GM23338 (cell line): ENCODE measurements around the gene GPR55. TPM values are rescaled to one million over a fixed set of nuclear protein-coding genes. Genes with fewer than 3 reads are reported as not detected.

ENCODE experiments used
- ATAC-seq: fragments of 200-7000 bp; cut with Tn5 transposase; 3 replicates; pipeline ENCODE4 v1.9.1; 2020
- DNase-seq: peaks from one replicate; pipeline ENCODE4 v3.0.0-alpha.2; 2015; ENCODE audit warnings: low spot score
- H2AFZ ChIP-seq: fragments of 200-600 bp; sonication (generic); 2 replicates; pipeline ENCODE4 v1.8.0; 2016; ENCODE audit warnings: antibody characterized with exemption, mild to moderate bottlenecking, moderate library complexity
- H3F3A ChIP-seq: fragments of 200-600 bp; sonication (generic); replicated peaks from 2 replicates; pipeline ENCODE4 v1.8.0; 2017; ENCODE audit warnings: antibody characterized with exemption, mixed run types, low read depth
- H3K27ac ChIP-seq: fragments of 200-600 bp; sonication (generic); 2 replicates; pipeline ENCODE4 v1.6.1; 2016; ENCODE audit warnings: low read depth
- H3K27me3 ChIP-seq: fragments of 200-600 bp; sonication (generic); 2 replicates; pipeline ENCODE4 v1.8.0; 2016; ENCODE audit warnings: mild to moderate bottlenecking, mixed run types, moderate library complexity; ENCODE audit not compliant: insufficient read depth
- H3K36me3 ChIP-seq: fragments of 200-600 bp; sonication (generic); 2 replicates; pipeline ENCODE4 v1.8.0; 2016; ENCODE audit warnings: mild to moderate bottlenecking; ENCODE audit not compliant: insufficient read depth
- H3K4me1 ChIP-seq: fragments of 200-600 bp; sonication (generic); 2 replicates; pipeline ENCODE4 v1.8.0; 2016; ENCODE audit warnings: mild to moderate bottlenecking, moderate library complexity; ENCODE audit not compliant: insufficient read depth
- H3K4me2 ChIP-seq: fragments of 200-600 bp; sonication (generic); 2 replicates; pipeline ENCODE4 v1.7.1; 2017; ENCODE audit warnings: mixed run types
- H3K4me3 ChIP-seq: fragments of 200-600 bp; sonication (generic); 2 replicates; pipeline ENCODE4 v1.6.1; 2016; ENCODE audit warnings: mixed run types
- H3K79me2 ChIP-seq: fragments of 200-600 bp; sonication (generic); replicated peaks from 2 replicates; pipeline ENCODE4 v1.8.0; 2017; ENCODE audit warnings: mild to moderate bottlenecking; ENCODE audit not compliant: insufficient read depth
- H3K9me2 ChIP-seq: fragments of 200-600 bp; sonication (generic); 2 replicates; pipeline ENCODE4 v1.8.0; 2017; ENCODE audit not compliant: insufficient read depth
- H4K20me1 ChIP-seq: fragments of 200-600 bp; sonication (generic); replicated peaks from 2 replicates; pipeline ENCODE4 v1.8.0; 2017; ENCODE audit warnings: mild to moderate bottlenecking; ENCODE audit not compliant: insufficient read depth
- H3K27ac Mint-ChIP-seq: 2 replicates; pipeline ENCODE4 v1.8.0; 2020; ENCODE audit warnings: inconsistent platforms, mild to moderate bottlenecking, moderate library complexity, mixed read lengths
- H3K27me3 Mint-ChIP-seq: 3 replicates; pipeline ENCODE4 v1.8.0; 2022; ENCODE audit warnings: low read depth, mild to moderate bottlenecking, moderate library complexity, mixed read lengths, inconsistent platforms; ENCODE audit not compliant: insufficient read depth, poor library complexity
- H3K36me3 Mint-ChIP-seq: 3 replicates; pipeline ENCODE4 v1.8.0; 2021; ENCODE audit warnings: low read depth, mild to moderate bottlenecking, inconsistent platforms, moderate library complexity, mixed read lengths
- H3K4me1 Mint-ChIP-seq: 3 replicates; pipeline ENCODE4 v1.8.0; 2020; ENCODE audit warnings: mild to moderate bottlenecking, inconsistent platforms, mixed read lengths
- H3K4me3 Mint-ChIP-seq: 3 replicates; pipeline ENCODE4 v1.8.0; 2021; ENCODE audit warnings: moderate library complexity, mild to moderate bottlenecking, inconsistent platforms, mixed read lengths
- H3K9me3 Mint-ChIP-seq: 3 replicates; pipeline ENCODE4 v1.8.0; 2020; ENCODE audit warnings: moderate library complexity, mild to moderate bottlenecking, inconsistent platforms, mixed read lengths
- CREB1 ChIP-seq: fragments of 250-450 bp; sonication (Bioruptor Pico); IDR thresholded peaks from 2 replicates; pipeline ENCODE4 v1.5.0; 2020; ENCODE audit warnings: low read depth, mild to moderate bottlenecking, moderate library complexity
- EZH2 ChIP-seq: fragments of 200-600 bp; sonication (generic); IDR thresholded peaks from one replicate; pipeline ENCODE4 v1.8.0; 2017; ENCODE audit warnings: antibody characterized with exemption, mild to moderate bottlenecking, low read depth; ENCODE audit not compliant: unreplicated experiment
- EZH2phosphoT487 ChIP-seq: fragments of 200-600 bp; sonication (generic); IDR thresholded peaks from one replicate; pipeline ENCODE4 v1.8.1; 2018; ENCODE audit warnings: antibody characterized with exemption; ENCODE audit not compliant: unreplicated experiment
- JUNB ChIP-seq: IDR thresholded peaks from one replicate; pipeline ENCODE4 v1.6.1; 2016; ENCODE audit warnings: antibody characterized with exemption; ENCODE audit not compliant: unreplicated experiment
- NANOG ChIP-seq: IDR thresholded peaks from 2 replicates; pipeline ENCODE4 v1.6.1; 2016; ENCODE audit warnings: antibody characterized with exemption, borderline replicate concordance
- POLR2AphosphoS5 ChIP-seq: IDR thresholded peaks from 2 replicates; pipeline ENCODE4 v1.6.1; 2016; ENCODE audit warnings: antibody characterized with exemption, low read depth
- STAT1 ChIP-seq: IDR thresholded peaks from one replicate; pipeline ENCODE4 v1.6.1; 2016; ENCODE audit warnings: antibody characterized with exemption; ENCODE audit not compliant: unreplicated experiment
- ZNF114 ChIP-seq: fragments of 250-450 bp; sonication (Bioruptor Pico); IDR thresholded peaks from 2 replicates; pipeline ENCODE4 v1.5.0; 2020; ENCODE audit warnings: mild to moderate bottlenecking, moderate library complexity
- ZNF331 ChIP-seq: fragments of 250-450 bp; sonication (Bioruptor Pico); IDR thresholded peaks from 2 replicates; pipeline ENCODE4 v1.5.0; 2020; ENCODE audit warnings: low read depth, mild to moderate bottlenecking, moderate library complexity
- polyA plus RNA-seq: library from polyadenylated mRNA; unstranded; fragments of >200 nt; fragmentation: Nextera tagmentation; extraction: Ambion mirVana; gene quantifications from 2 replicates; pipeline ENCODE4 v1.2.1, GENCODE V29; 2016
- total RNA-seq: library from RNA; depleted of rRNA; stranded (reverse); fragments of >200 nt; shearing (Covaris generic); gene quantifications from 2 replicates; pipeline ENCODE4 v1.2.3, GENCODE V29; 2014
- TF ChIP-seq, protein P1 (sequence below): IDR thresholded peaks from one replicate; pipeline ENCODE4 v1.6.1; 2018; ENCODE audit warnings: antibody characterized with exemption; ENCODE audit not compliant: unreplicated experiment
- TF ChIP-seq, protein P2 (sequence below), 2 experiments: fragments of 200-600 bp in 1 of 2; sonication (generic) in 1 of 2; conservative IDR thresholded peaks; 2 replicates each; pipeline versions ENCODE4 v1.5.1 to v1.6.1; 2016 to 2017; ENCODE audit warnings: antibody characterized with exemption in 2 of 2, low read depth in 2 of 2, mild to moderate bottlenecking in 2 of 2, moderate library complexity in 1 of 2
- TF ChIP-seq, protein P3 (sequence below): fragments of 250-450 bp; sonication (Bioruptor Pico); IDR thresholded peaks from 2 replicates; pipeline ENCODE4 v1.5.0; 2020; ENCODE audit warnings: mild to moderate bottlenecking, moderate library complexity
- TF ChIP-seq, protein P4 (sequence below): IDR thresholded peaks from 2 replicates; pipeline ENCODE4 v1.6.1; 2016; ENCODE audit warnings: antibody characterized with exemption

Gene GPR55
- total and polyA plus RNA-seq, 2 experiments from 2014 or later: not detected

DNA sequence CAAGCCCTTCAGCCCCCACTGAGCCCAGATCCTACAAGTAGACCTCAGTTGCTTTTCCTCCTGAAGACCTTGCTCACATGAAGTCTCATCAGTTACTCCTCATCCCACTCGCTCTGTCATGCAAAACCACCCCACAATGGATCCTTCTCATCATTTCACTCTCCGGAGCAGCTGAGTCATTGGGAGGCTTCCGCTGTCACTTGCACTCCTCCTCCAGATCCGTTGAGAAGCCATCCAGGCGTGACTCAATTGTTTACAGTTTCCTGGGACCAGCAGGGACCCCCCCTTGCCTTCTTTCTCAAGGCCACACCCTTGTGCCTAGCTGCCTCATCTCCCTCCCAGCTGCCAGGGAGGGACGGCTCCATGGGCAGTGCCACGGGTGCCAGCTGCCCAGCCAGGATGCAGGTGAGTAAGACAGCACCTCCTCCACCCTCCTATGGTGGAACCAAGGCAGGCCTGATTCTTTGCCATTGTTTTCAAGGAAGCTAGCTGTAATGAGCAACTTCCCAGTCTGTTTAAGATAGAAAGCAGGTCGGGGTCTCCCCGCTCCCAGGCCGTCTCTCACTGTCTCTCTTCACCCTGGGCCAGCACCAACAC is 16.3 kb downstream of the GPR55 start:
- H2AFZ ChIP-seq: no peak overlapping the region
- peaks cover 8% of the 10 kb centered on the region; the same call in 1 of the 2 replicates for H3K9me2 ChIP-seq
- H3F3A ChIP-seq: no peaks in the 10 kb centered on the region
- DNase-seq: no peak
- H3K27me3 Mint-ChIP-seq: peaks cover 25% of the 10 kb centered on the region
- H3K79me2 ChIP-seq: no peaks in the 10 kb centered on the region
- H3K4me3 ChIP-seq: no peak overlapping the region
- no peaks in the 10 kb centered on the region; the same call in 2 of the 3 replicates for H3K36me3 Mint-ChIP-seq
- H3K9me3 Mint-ChIP-seq: peaks cover 3% of the 10 kb centered on the region; the same call in 2 of the 3 replicates
- TF ChIP-seq, protein P1, sequence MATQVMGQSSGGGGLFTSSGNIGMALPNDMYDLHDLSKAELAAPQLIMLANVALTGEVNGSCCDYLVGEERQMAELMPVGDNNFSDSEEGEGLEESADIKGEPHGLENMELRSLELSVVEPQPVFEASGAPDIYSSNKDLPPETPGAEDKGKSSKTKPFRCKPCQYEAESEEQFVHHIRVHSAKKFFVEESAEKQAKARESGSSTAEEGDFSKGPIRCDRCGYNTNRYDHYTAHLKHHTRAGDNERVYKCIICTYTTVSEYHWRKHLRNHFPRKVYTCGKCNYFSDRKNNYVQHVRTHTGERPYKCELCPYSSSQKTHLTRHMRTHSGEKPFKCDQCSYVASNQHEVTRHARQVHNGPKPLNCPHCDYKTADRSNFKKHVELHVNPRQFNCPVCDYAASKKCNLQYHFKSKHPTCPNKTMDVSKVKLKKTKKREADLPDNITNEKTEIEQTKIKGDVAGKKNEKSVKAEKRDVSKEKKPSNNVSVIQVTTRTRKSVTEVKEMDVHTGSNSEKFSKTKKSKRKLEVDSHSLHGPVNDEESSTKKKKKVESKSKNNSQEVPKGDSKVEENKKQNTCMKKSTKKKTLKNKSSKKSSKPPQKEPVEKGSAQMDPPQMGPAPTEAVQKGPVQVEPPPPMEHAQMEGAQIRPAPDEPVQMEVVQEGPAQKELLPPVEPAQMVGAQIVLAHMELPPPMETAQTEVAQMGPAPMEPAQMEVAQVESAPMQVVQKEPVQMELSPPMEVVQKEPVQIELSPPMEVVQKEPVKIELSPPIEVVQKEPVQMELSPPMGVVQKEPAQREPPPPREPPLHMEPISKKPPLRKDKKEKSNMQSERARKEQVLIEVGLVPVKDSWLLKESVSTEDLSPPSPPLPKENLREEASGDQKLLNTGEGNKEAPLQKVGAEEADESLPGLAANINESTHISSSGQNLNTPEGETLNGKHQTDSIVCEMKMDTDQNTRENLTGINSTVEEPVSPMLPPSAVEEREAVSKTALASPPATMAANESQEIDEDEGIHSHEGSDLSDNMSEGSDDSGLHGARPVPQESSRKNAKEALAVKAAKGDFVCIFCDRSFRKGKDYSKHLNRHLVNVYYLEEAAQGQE: no peak
- no peak for TF ChIP-seq CREB1 (CRISPR knock-in tag)
- TF ChIP-seq, protein P2, sequence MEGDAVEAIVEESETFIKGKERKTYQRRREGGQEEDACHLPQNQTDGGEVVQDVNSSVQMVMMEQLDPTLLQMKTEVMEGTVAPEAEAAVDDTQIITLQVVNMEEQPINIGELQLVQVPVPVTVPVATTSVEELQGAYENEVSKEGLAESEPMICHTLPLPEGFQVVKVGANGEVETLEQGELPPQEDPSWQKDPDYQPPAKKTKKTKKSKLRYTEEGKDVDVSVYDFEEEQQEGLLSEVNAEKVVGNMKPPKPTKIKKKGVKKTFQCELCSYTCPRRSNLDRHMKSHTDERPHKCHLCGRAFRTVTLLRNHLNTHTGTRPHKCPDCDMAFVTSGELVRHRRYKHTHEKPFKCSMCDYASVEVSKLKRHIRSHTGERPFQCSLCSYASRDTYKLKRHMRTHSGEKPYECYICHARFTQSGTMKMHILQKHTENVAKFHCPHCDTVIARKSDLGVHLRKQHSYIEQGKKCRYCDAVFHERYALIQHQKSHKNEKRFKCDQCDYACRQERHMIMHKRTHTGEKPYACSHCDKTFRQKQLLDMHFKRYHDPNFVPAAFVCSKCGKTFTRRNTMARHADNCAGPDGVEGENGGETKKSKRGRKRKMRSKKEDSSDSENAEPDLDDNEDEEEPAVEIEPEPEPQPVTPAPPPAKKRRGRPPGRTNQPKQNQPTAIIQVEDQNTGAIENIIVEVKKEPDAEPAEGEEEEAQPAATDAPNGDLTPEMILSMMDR (conservative IDR thresholded peaks at IDR 0.05; ENCODE audit: low read depth in 2 of 2): no peak
- no peak for TF ChIP-seq NANOG
- TF ChIP-seq, protein P3, sequence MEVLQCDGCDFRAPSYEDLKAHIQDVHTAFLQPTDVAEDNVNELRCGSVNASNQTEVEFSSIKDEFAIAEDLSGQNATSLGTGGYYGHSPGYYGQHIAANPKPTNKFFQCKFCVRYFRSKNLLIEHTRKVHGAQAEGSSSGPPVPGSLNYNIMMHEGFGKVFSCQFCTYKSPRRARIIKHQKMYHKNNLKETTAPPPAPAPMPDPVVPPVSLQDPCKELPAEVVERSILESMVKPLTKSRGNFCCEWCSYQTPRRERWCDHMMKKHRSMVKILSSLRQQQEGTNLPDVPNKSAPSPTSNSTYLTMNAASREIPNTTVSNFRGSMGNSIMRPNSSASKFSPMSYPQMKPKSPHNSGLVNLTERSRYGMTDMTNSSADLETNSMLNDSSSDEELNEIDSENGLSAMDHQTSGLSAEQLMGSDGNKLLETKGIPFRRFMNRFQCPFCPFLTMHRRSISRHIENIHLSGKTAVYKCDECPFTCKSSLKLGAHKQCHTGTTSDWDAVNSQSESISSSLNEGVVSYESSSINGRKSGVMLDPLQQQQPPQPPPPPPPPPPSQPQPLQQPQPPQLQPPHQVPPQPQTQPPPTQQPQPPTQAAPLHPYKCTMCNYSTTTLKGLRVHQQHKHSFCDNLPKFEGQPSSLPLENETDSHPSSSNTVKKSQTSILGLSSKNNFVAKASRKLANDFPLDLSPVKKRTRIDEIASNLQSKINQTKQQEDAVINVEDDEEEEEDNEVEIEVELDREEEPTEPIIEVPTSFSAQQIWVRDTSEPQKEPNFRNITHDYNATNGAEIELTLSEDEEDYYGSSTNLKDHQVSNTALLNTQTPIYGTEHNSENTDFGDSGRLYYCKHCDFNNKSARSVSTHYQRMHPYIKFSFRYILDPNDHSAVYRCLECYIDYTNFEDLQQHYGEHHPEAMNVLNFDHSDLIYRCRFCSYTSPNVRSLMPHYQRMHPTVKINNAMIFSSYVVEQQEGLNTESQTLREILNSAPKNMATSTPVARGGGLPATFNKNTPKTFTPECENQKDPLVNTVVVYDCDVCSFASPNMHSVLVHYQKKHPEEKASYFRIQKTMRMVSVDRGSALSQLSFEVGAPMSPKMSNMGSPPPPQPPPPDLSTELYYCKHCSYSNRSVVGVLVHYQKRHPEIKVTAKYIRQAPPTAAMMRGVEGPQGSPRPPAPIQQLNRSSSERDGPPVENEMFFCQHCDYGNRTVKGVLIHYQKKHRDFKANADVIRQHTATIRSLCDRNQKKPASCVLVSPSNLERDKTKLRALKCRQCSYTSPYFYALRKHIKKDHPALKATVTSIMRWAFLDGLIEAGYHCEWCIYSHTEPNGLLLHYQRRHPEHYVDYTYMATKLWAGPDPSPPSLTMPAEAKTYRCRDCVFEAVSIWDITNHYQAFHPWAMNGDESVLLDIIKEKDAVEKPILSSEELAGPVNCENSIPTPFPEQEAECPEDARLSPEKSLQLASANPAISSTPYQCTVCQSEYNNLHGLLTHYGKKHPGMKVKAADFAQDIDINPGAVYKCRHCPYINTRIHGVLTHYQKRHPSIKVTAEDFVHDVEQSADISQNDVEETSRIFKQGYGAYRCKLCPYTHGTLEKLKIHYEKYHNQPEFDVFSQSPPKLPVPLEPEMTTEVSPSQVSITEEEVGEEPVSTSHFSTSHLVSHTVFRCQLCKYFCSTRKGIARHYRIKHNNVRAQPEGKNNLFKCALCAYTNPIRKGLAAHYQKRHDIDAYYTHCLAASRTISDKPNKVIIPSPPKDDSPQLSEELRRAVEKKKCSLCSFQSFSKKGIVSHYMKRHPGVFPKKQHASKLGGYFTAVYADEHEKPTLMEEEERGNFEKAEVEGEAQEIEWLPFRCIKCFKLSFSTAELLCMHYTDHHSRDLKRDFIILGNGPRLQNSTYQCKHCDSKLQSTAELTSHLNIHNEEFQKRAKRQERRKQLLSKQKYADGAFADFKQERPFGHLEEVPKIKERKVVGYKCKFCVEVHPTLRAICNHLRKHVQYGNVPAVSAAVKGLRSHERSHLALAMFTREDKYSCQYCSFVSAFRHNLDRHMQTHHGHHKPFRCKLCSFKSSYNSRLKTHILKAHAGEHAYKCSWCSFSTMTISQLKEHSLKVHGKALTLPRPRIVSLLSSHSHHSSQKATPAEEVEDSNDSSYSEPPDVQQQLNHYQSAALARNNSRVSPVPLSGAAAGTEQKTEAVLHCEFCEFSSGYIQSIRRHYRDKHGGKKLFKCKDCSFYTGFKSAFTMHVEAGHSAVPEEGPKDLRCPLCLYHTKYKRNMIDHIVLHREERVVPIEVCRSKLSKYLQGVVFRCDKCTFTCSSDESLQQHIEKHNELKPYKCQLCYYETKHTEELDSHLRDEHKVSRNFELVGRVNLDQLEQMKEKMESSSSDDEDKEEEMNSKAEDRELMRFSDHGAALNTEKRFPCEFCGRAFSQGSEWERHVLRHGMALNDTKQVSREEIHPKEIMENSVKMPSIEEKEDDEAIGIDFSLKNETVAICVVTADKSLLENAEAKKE (CRISPR knock-in tag): no peak
- TF ChIP-seq ZNF331 (CRISPR knock-in tag): no peak
- TF ChIP-seq EZH2: no peak
- TF ChIP-seq JUNB: no peak
- no peak for TF ChIP-seq EZH2phosphoT487
- TF ChIP-seq, protein P4, sequence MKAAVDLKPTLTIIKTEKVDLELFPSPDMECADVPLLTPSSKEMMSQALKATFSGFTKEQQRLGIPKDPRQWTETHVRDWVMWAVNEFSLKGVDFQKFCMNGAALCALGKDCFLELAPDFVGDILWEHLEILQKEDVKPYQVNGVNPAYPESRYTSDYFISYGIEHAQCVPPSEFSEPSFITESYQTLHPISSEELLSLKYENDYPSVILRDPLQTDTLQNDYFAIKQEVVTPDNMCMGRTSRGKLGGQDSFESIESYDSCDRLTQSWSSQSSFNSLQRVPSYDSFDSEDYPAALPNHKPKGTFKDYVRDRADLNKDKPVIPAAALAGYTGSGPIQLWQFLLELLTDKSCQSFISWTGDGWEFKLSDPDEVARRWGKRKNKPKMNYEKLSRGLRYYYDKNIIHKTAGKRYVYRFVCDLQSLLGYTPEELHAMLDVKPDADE: no peak
- TF ChIP-seq ZNF114 (CRISPR knock-in tag): no peak
- no peak for TF ChIP-seq POLR2AphosphoS5
- TF ChIP-seq STAT1: no peak
- no peaks in the 10 kb centered on the region for H4K20me1 ChIP-seq
- H3K27me3 ChIP-seq: no peaks in the 10 kb centered on the region
- no peak overlapping the region for H3K27ac ChIP-seq
- H3K4me3 Mint-ChIP-seq: no peak overlapping the region
- no peaks in the 10 kb centered on the region for H3K36me3 ChIP-seq
- no peak overlapping the region for H3K4me2 ChIP-seq
- peaks cover 13% of the 10 kb centered on the region for H3K4me1 ChIP-seq
- ATAC-seq: no peak
- no peak overlapping the region for H3K27ac Mint-ChIP-seq
- peaks cover 27% of the 10 kb centered on the region for H3K4me1 Mint-ChIP-seq
